ENCODE results near the gene YY2. TPM values are rescaled to one million over a fixed set of nuclear protein-coding genes. Genes with fewer than 3 reads are reported as not detected.
A peak's percentile ranks its signal among the peaks of the same experiment; 100 is the strongest.

Gene YY2
- total and polyA plus RNA-seq, 9 of the 15 experiments (the other 6 are each of a cell fraction or from before 2014, with no cell fraction given): 0.77 to 2.2 (median 1.1) TPM

DNA sequence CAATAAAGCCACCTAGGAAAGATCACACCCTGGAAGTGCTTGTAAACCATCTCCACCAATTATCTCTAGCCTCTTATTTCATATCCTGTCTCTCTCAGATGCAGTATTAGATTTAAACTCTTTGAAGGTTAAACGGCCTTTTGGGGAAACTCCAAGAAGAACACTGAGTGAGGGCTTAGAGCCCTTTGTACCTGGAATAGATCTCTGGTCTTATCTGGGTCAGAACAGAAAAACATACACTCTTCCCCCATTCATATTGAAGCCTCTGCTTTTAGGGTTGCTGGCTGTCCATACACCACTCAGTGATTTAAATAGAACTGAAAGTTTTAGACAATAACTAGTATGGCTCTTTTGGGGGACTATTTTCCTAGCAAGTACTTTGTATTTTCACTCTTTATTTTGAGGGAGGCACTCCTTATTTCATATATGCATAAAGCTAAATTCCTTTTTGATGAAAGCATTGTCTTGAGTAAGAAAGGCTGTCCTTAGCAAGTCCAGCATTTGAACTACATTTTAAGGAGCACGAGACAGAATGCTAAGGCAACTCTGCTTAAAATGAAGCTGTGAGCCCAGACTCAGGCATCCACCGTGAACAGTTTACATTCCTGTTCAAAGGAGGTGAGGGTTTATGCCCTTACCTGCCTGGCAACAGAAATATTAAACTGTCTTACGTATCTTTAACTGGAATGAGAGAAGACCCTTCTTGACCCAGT, 17.4 kb downstream of the YY2 start:
- H3K79me2 ChIP-seq (ENCODE audit: control insufficient read depth, insufficient read depth, low read length): no peaks in the 10 kb centered on the region
- H4K20me1 ChIP-seq (replicated peaks; ENCODE audit: control insufficient read depth, insufficient read depth, low read length): no peaks in the 10 kb centered on the region
- ChIA-PET CTCF (ENCODE audit: low intra/inter-chr PET ratio) (no interaction called here), POLR2A (no interaction called here)
- H2AFZ ChIP-seq (ENCODE audit: low read depth, low read length): no peak overlapping the region
- WGBS (ENCODE audit: insufficient coverage, low coverage, missing lambda C conversion rate): 46% methylated on average over 3 of the region's 4 CpGs
- H3K9me1 ChIP-seq (ENCODE audit: control insufficient read depth, insufficient read depth, low read length): no peaks in the 10 kb centered on the region
- H3K9me3 ChIP-seq (replicated peaks; ENCODE audit: control insufficient read depth, insufficient read depth, low read depth, low read length): no peaks in the 10 kb centered on the region
- ATAC-seq (no peak), FAIRE-seq (no peak), DNase-seq (ENCODE audit: extremely low read depth in 1 of 4, low spot score in 3 of 4) (peak in 1 of 4 experiments; percentile 3)
- in situ Hi-C loops (cut with MboI) (no loop called here), intact Hi-C loops (cut with micrococcal nuclease) (no loop called here)
- no peak overlapping the region for H3K9ac ChIP-seq (ENCODE audit: insufficient read depth in 1 of 2, low read depth in 2 of 2, low read length in 2 of 2)
- no peaks in the 10 kb centered on the region for H3K4me1 ChIP-seq (replicated peaks in 1 of 2; ENCODE audit: control insufficient read depth in 2 of 2, insufficient read depth in 2 of 2, low read length in 2 of 2)
- no TSS peak for BruUV-seq (replicated peaks)
- no peaks in the 10 kb centered on the region for H3K27me3 ChIP-seq (ENCODE audit: control insufficient read depth in 2 of 2, insufficient read depth in 2 of 2, low read length in 2 of 2)
- H3K4me2 ChIP-seq (ENCODE audit: insufficient read depth, low read length): no peak overlapping the region
- H3K27ac ChIP-seq (ENCODE audit: extremely low read depth, low read depth, low read length): no peak overlapping the region
- H3K36me3 ChIP-seq (ENCODE audit: control insufficient read depth, insufficient read depth, low read length): no peaks in the 10 kb centered on the region
- H3K4me3 ChIP-seq: no peak overlapping the region
- TF ChIP-seq GTF2E2 (tag; IDR thresholded peaks at IDR 0.05) (no peak), NR3C1 (CRISPR knock-in tag; IDR thresholded peaks at IDR 0.05) (no peak)
- TF ChIP-seq, protein P1, sequence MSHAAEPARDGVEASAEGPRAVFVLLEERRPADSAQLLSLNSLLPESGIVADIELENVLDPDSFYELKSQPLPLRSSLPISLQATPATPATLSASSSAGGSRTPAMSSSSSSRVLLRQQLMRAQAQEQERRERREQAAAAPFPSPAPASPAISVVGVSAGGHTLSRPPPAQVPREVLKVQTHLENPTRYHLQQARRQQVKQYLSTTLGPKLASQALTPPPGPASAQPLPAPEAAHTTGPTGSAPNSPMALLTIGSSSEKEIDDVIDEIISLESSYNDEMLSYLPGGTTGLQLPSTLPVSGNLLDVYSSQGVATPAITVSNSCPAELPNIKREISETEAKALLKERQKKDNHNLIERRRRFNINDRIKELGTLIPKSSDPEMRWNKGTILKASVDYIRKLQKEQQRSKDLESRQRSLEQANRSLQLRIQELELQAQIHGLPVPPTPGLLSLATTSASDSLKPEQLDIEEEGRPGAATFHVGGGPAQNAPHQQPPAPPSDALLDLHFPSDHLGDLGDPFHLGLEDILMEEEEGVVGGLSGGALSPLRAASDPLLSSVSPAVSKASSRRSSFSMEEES (CRISPR knock-in tag; IDR thresholded peaks at IDR 0.05): no peak
- TF ChIP-seq, protein P2, sequence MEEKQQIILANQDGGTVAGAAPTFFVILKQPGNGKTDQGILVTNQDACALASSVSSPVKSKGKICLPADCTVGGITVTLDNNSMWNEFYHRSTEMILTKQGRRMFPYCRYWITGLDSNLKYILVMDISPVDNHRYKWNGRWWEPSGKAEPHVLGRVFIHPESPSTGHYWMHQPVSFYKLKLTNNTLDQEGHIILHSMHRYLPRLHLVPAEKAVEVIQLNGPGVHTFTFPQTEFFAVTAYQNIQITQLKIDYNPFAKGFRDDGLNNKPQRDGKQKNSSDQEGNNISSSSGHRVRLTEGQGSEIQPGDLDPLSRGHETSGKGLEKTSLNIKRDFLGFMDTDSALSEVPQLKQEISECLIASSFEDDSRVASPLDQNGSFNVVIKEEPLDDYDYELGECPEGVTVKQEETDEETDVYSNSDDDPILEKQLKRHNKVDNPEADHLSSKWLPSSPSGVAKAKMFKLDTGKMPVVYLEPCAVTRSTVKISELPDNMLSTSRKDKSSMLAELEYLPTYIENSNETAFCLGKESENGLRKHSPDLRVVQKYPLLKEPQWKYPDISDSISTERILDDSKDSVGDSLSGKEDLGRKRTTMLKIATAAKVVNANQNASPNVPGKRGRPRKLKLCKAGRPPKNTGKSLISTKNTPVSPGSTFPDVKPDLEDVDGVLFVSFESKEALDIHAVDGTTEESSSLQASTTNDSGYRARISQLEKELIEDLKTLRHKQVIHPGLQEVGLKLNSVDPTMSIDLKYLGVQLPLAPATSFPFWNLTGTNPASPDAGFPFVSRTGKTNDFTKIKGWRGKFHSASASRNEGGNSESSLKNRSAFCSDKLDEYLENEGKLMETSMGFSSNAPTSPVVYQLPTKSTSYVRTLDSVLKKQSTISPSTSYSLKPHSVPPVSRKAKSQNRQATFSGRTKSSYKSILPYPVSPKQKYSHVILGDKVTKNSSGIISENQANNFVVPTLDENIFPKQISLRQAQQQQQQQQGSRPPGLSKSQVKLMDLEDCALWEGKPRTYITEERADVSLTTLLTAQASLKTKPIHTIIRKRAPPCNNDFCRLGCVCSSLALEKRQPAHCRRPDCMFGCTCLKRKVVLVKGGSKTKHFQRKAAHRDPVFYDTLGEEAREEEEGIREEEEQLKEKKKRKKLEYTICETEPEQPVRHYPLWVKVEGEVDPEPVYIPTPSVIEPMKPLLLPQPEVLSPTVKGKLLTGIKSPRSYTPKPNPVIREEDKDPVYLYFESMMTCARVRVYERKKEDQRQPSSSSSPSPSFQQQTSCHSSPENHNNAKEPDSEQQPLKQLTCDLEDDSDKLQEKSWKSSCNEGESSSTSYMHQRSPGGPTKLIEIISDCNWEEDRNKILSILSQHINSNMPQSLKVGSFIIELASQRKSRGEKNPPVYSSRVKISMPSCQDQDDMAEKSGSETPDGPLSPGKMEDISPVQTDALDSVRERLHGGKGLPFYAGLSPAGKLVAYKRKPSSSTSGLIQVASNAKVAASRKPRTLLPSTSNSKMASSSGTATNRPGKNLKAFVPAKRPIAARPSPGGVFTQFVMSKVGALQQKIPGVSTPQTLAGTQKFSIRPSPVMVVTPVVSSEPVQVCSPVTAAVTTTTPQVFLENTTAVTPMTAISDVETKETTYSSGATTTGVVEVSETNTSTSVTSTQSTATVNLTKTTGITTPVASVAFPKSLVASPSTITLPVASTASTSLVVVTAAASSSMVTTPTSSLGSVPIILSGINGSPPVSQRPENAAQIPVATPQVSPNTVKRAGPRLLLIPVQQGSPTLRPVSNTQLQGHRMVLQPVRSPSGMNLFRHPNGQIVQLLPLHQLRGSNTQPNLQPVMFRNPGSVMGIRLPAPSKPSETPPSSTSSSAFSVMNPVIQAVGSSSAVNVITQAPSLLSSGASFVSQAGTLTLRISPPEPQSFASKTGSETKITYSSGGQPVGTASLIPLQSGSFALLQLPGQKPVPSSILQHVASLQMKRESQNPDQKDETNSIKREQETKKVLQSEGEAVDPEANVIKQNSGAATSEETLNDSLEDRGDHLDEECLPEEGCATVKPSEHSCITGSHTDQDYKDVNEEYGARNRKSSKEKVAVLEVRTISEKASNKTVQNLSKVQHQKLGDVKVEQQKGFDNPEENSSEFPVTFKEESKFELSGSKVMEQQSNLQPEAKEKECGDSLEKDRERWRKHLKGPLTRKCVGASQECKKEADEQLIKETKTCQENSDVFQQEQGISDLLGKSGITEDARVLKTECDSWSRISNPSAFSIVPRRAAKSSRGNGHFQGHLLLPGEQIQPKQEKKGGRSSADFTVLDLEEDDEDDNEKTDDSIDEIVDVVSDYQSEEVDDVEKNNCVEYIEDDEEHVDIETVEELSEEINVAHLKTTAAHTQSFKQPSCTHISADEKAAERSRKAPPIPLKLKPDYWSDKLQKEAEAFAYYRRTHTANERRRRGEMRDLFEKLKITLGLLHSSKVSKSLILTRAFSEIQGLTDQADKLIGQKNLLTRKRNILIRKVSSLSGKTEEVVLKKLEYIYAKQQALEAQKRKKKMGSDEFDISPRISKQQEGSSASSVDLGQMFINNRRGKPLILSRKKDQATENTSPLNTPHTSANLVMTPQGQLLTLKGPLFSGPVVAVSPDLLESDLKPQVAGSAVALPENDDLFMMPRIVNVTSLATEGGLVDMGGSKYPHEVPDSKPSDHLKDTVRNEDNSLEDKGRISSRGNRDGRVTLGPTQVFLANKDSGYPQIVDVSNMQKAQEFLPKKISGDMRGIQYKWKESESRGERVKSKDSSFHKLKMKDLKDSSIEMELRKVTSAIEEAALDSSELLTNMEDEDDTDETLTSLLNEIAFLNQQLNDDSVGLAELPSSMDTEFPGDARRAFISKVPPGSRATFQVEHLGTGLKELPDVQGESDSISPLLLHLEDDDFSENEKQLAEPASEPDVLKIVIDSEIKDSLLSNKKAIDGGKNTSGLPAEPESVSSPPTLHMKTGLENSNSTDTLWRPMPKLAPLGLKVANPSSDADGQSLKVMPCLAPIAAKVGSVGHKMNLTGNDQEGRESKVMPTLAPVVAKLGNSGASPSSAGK (IDR thresholded peaks at IDR 0.05): no peak
- TF ChIP-seq, protein P3, sequence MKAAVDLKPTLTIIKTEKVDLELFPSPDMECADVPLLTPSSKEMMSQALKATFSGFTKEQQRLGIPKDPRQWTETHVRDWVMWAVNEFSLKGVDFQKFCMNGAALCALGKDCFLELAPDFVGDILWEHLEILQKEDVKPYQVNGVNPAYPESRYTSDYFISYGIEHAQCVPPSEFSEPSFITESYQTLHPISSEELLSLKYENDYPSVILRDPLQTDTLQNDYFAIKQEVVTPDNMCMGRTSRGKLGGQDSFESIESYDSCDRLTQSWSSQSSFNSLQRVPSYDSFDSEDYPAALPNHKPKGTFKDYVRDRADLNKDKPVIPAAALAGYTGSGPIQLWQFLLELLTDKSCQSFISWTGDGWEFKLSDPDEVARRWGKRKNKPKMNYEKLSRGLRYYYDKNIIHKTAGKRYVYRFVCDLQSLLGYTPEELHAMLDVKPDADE (conservative IDR thresholded peaks at IDR 0.05; ENCODE audit: control insufficient read depth, low read depth, low read length): no peak
- TF ChIP-seq, protein P4, sequence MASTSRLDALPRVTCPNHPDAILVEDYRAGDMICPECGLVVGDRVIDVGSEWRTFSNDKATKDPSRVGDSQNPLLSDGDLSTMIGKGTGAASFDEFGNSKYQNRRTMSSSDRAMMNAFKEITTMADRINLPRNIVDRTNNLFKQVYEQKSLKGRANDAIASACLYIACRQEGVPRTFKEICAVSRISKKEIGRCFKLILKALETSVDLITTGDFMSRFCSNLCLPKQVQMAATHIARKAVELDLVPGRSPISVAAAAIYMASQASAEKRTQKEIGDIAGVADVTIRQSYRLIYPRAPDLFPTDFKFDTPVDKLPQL (IDR thresholded peaks at IDR 0.05; ENCODE audit: extremely low read depth, insufficient read length): no peak

All from K562 (cell line).